Fibroblast of lung (primary cell): ENCODE measurements around the gene SULT1A1. TPM values are rescaled to one million over a fixed set of nuclear protein-coding genes. Genes with fewer than 3 reads are reported as not detected.
"Not testable (repeated sequence)": the region's sequence is repeated elsewhere in the genome, so short reads cannot be mapped to it uniquely, and the experiment has no call there.

Experiments
- DNase-seq, 2 donors: peaks; one replicate each; pipeline versions ENCODE4 v3.0.0 to v3.0.0-alpha.2; 2010; ENCODE audit warnings: low read depth in 2 of 2
- H2AFZ ChIP-seq: 2 replicates; pipeline ENCODE4 v1.5.1; 2012; ENCODE audit warnings: low read length, control low read depth, inconsistent platforms
- H3K27ac ChIP-seq: 2 replicates; pipeline ENCODE4 v1.5.1; 2011; ENCODE audit warnings: low read length, control low read depth; ENCODE audit not compliant: insufficient read depth
- H3K27me3 ChIP-seq: 2 replicates; pipeline ENCODE4 v1.5.1; 2011; ENCODE audit warnings: mild to moderate bottlenecking, low read length; ENCODE audit not compliant: control insufficient read depth, insufficient read depth
- H3K36me3 ChIP-seq: 2 replicates; pipeline ENCODE4 v1.5.1; 2011; ENCODE audit warnings: low read length; ENCODE audit not compliant: control insufficient read depth, insufficient read depth
- H3K4me1 ChIP-seq: 2 replicates; pipeline ENCODE4 v1.5.1; 2011; ENCODE audit warnings: low read length; ENCODE audit not compliant: control insufficient read depth, insufficient read depth; ENCODE audit errors: extremely low read depth
- H3K4me2 ChIP-seq: 2 replicates; pipeline ENCODE4 v1.5.1; 2011; ENCODE audit warnings: low read length, control low read depth; ENCODE audit not compliant: insufficient read depth; ENCODE audit errors: extremely low read depth
- H3K4me3 ChIP-seq, 4 experiments: fragments of 200-600 bp in 1 of 4; sonication (generic) in 1 of 4; replicated peaks in 1 of 4; 2 replicates each; pipeline ENCODE4 v1.5.1; 2011 to 2016; ENCODE audit warnings: low read length in 4 of 4, low read depth in 3 of 4, mild to moderate bottlenecking in 3 of 4, control low read depth in 2 of 4, inconsistent platforms in 1 of 4, mixed read lengths in 1 of 4; ENCODE audit not compliant: insufficient read depth in 1 of 4; ENCODE audit errors: control extremely low read depth in 1 of 4
- H3K79me2 ChIP-seq: 2 replicates; pipeline ENCODE4 v1.5.1; 2012; ENCODE audit warnings: mild to moderate bottlenecking, low read length, inconsistent platforms; ENCODE audit not compliant: control insufficient read depth, insufficient read depth
- H3K9ac ChIP-seq: 2 replicates; pipeline ENCODE4 v1.5.1; 2011; ENCODE audit warnings: mild to moderate bottlenecking, low read length, control low read depth; ENCODE audit not compliant: insufficient read depth
- H3K9me3 ChIP-seq: 2 replicates; pipeline ENCODE4 v1.5.1; 2012; ENCODE audit warnings: low read depth, low read length; ENCODE audit not compliant: control insufficient read depth, insufficient read depth
- H4K20me1 ChIP-seq: 2 replicates; pipeline ENCODE4 v1.5.1; 2011; ENCODE audit warnings: low read length; ENCODE audit not compliant: control insufficient read depth, insufficient read depth; ENCODE audit errors: extremely low read depth
- CTCF ChIP-seq, 2 donors: IDR thresholded peaks in 1 of 2; conservative IDR thresholded peaks in 1 of 2; 1 replicate in 1 of 2; 2 replicates in 1 of 2; pipeline ENCODE4 v1.5.1; 2011 to 2012; ENCODE audit warnings: low read length in 2 of 2, control low read depth in 1 of 2, inconsistent platforms in 1 of 2, low read depth in 1 of 2, mild to moderate bottlenecking in 1 of 2
- EZH2 ChIP-seq: IDR thresholded peaks from 2 replicates; pipeline ENCODE4 v1.5.1; 2012; ENCODE audit warnings: low read length, control low read depth, mild to moderate bottlenecking; ENCODE audit errors: missing control alignments
- polyA minus RNA-seq: library from RNA; depleted of rRNA, polyadenylated mRNA; stranded (reverse); fragments of >200 nt; gene quantifications from 2 replicates; pipeline ENCODE4 v1.2.3, GENCODE V29; 2011; ENCODE audit warnings: low replicate concordance
- polyA plus RNA-seq, 2 donors: library from polyadenylated mRNA; depleted of rRNA in 1 of 2; stranded (reverse) in 1 of 2; unstranded in 1 of 2; fragments of >200 nt; gene quantifications; 2 replicates each; pipeline ENCODE4 v1.2.1, GENCODE V29; 2011 to 2012; ENCODE audit warnings: missing spikeins in 1 of 2
- total RNA-seq: library from RNA; depleted of rRNA; stranded (reverse); fragments of >200 nt; gene quantifications from 2 replicates; pipeline ENCODE4 v1.2.1, GENCODE V29; 2014

The SULT1A1 gene
- total RNA-seq (1.3 and 3.6 TPM in 2 replicates), polyA plus RNA-seq (0.50 and 1.7 TPM in 2 replicates), polyA minus RNA-seq (0.52 and 10.7 TPM in 2 replicates)
- 1.3 and 5.2 TPM in 2 replicates for polyA plus RNA-seq (2012)

GRCh38 chr16:28609631-28610594, at the start of gene SULT1A1:
SULT1A1 (minus strand) TSS chr16:28610044; CDS start chr16:28608855, 1,189 bp downstream.
- Histone ChIP-seq H3K4me1 (no peaks in the 10 kb centered on the region), H3K36me3 (no peaks in the 10 kb centered on the region), H3K4me3 (peak within 1 kb of the TSS in 1 of 4 experiments; percentile 21), H3K9ac (no peak within 1 kb of the TSS), H4K20me1 (no peaks in the 10 kb centered on the region), H3K27ac (no peak within 1 kb of the TSS), H3K79me2 (no peaks in the 10 kb centered on the region), H3K4me2 (no peak within 1 kb of the TSS), H3K27me3 (no peaks in the 10 kb centered on the region), H3K9me3 (no peaks in the 10 kb centered on the region), H2AFZ (no peak within 1 kb of the TSS)
- DNase-seq, result no peak
- TF ChIP-seq CTCF (conservative IDR thresholded peaks at IDR 0.05 in 1 of 2, IDR thresholded peaks at IDR 0.05 in 1 of 2; ENCODE audit: low read depth in 1 of 2, low read length in 2 of 2) (no peak), EZH2 (no peak)

- not testable (repeated sequence) for H3K4me1 ChIP-seq, H3K36me3 ChIP-seq, H4K20me1 ChIP-seq, H3K79me2 ChIP-seq, H3K4me3 ChIP-seq, H3K27me3 ChIP-seq, H3K9ac ChIP-seq, DNase-seq, H3K27ac ChIP-seq, H2AFZ ChIP-seq, H3K4me2 ChIP-seq, H3K9me3 ChIP-seq
Measured at GRCh38 chr16:28639959-28640358, 30.1 kb upstream of the SULT1A1 start.

- H3K9ac ChIP-seq, result not testable (repeated sequence)
Measured at GRCh38 chr16:28638359-28638758, 28.5 kb upstream of the SULT1A1 start.

GRCh38 chr16:28637765-28638164, 27.9 kb upstream of the SULT1A1 start, which contains the start of gene NPIPB8:
NPIPB8 (plus strand) TSS chr16:28638065; CDS start chr16:28638361, 296 bp downstream.
- H3K9ac ChIP-seq, H3K4me2 ChIP-seq, H3K9me3 ChIP-seq, H3K27ac ChIP-seq, H3K4me1 ChIP-seq, H2AFZ ChIP-seq, H3K4me3 ChIP-seq, H3K36me3 ChIP-seq, H3K27me3 ChIP-seq, DNase-seq, H3K79me2 ChIP-seq, H4K20me1 ChIP-seq: not testable (repeated sequence)

More at GRCh38 chr16:28638359-28638758, 28.5 kb upstream of the SULT1A1 start:
- H2AFZ ChIP-seq, H3K9me3 ChIP-seq, H3K36me3 ChIP-seq, H3K27me3 ChIP-seq, H4K20me1 ChIP-seq, H3K4me3 ChIP-seq, H3K79me2 ChIP-seq, DNase-seq, H3K4me1 ChIP-seq, H3K27ac ChIP-seq, H3K4me2 ChIP-seq: not testable (repeated sequence)

- H3K4me1 ChIP-seq, H3K9ac ChIP-seq, H3K4me2 ChIP-seq, H4K20me1 ChIP-seq, H3K27ac ChIP-seq, H3K27me3 ChIP-seq, H2AFZ ChIP-seq, H3K9me3 ChIP-seq, H3K4me3 ChIP-seq, H3K79me2 ChIP-seq, H3K36me3 ChIP-seq: not testable (repeated sequence)
- DNase-seq, result peak; percentile 36 to 92
Measured at GRCh38 chr16:28636093-28636823, 26.4 kb upstream of the SULT1A1 start.
